Measurements from ENCODE around the gene PPM1K. TPM values are rescaled to one million over a fixed set of nuclear protein-coding genes. Genes with fewer than 3 reads are reported as not detected.

The PPM1K gene
- total RNA-seq, 1 experiment from 2014 or later = 8.9 TPM

DNA sequence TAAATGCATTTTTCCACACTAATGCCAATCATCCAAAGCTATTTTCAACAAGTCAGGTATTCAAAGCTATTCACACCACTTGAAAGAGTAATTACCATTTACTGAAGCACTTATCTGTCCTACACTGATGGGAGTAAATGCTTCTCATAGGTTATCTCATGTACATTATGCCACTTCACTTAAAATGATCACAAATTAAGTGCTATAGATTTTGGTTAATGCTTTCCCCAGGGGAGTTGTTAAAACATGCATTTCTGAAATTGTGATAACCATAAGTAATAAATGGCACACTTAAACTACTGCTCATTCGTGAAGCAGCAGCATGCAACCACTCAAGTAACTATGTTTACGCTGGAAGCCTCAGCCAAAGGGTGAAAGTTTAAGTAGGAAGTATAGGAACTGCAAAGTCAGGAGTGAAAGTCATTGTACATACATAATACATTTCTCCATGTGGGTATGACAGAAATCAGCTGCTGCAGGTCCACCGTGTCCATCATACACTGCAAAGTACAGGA lies 6.6 kb downstream of the PPM1K start:
- DNase-seq (ENCODE audit: low read depth) = no peak

DNA sequence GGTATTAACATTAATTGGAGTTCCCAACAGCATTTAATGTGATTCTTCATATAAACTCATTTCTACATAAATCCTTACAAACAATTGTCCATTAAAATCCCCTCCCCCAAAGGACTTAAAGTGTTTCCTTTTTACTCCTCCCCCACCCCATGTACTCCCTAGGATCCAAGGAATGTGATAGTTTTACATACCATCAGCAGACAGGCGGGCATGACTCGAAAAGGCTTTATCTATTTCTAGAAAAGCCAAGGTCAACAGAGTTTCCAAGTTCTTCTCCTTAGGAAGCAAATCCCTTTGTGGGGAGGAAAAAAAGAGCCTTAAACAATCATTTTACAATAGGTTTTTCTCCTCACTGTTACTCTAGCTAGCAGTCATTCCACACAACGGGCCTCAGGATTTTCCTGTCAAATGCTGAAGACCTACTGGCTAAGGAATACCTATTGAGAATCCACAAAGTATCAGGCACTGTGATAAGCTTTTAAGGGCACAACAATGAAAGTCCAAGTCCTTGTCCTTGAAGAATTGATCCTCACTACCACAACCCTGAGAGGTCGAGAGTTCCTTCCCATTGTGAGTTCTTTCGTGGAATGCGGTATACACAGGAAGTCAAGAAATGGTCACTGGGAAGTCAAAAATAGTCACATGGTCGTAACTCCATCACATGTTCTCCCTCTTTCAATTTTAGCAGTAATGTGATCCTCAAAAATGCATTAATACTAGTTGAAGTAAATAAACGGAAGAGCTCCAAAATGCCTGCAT lies 7.2 kb downstream of the PPM1K start:
- peak; percentile 7 for DNase-seq (ENCODE audit: low read depth)

DNA sequence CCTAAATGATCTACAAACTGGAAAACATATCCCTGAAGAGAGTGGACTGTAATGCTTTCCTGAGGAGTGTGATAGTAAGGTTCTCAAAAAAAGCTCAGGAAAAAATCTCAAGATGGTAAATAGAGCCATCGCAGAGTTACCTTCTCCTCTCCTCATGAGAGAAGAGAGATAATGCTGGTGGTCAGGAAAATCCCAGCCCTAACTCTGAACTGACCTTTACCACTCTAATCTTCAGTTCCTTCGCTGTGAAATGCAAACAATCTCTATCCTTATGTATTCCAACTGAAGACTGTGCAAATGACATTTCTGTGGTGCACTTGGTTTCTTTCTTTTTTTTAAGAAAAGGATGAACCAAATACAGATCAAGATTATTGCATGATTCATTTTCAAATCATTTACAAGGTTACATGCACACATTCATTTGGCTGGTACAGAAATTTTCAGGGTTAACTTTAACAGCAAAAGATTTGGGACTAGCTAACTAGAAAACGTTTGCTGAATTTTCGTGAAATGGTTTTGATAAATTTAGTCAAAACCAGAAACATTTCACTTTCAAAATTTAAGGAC lies 8.3 kb downstream of the PPM1K start:
- DNase-seq (ENCODE audit: low read depth) = peak; percentile 9

DNA sequence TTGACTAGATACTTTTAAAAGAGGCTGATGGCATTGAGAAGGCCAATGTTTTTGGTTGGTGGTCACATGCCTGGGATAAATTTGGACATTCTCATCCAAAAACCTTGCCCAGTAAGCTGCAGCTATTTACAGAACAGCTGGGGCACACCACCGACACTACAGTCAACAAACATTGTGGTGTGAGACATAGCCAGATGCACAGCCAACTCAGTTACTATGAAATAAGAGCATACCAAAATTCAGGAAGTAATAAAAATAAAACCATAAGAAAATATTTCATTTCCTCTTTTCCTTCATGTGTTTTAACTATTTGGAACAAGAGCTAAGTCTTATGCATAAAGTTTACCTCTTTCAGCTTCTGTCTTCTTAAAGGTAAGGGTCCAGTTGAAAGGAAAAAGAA lies 8.8 kb downstream of the PPM1K start:
- DNase-seq (ENCODE audit: low read depth) = peak; percentile 79

DNA sequence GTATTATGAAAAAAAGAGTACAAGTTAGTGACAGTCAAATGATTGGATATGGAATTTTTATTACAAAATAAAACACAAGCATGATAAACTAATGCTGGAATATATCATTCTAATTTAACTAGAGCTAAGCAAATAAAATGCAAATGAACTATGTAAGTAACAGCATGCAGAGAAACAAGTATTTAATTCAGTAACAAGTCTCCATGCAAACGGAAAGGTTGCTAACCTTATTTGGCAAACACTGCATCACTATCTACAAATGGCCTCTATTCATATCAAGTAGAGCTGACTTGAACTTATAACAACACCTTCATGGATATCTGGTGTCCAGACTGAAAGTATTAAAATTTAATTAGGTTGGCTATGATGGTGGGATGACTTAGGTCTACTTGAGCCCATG lies 15.4 kb downstream of the PPM1K start:
- DNase-seq (ENCODE audit: low read depth) = no peak

DNA sequence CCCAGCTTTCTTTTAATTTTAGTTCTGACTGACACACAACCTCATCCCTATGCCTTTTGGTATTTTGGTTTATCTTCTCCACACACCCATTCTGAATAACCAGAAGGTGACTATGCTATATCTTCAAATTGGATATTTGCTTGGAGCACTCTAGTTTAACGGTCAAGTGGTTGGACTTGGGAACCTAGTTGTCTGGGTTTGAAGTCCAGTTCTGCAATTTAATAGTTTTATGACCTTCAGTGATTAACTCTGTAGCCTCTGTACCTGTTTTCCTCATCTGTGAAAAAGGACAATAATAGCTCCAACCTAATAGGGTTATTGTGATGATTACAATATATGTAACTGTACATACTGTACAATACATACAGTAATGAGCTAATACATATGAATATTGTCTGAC lies 20.0 kb downstream of the PPM1K start:
- DNase-seq (ENCODE audit: low read depth) = no peak

DNA sequence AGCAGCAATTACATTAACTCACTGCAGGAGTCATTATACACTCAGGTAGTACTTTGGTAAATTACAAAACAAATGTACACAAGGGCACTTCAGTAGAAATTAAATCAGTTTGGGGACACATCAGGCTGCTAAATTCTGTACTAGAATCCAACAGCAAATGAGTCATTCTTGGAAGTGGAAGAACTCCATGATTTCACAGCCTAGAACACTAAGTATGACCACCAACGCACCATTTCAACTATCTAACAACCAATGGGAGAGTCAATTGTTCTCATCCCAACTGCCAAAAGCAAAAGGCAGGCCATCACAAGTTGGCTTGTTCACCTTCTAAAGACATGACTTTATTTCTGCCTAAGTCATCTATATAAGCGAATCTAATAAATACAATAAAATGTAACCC lies 26.6 kb downstream of the PPM1K start:
- no peak for DNase-seq (ENCODE audit: low read depth)

GRCh38 chr4:88255111-88255510 lies 29.2 kb downstream of the PPM1K start:
- no peak for DNase-seq (ENCODE audit: low read depth)

DNA sequence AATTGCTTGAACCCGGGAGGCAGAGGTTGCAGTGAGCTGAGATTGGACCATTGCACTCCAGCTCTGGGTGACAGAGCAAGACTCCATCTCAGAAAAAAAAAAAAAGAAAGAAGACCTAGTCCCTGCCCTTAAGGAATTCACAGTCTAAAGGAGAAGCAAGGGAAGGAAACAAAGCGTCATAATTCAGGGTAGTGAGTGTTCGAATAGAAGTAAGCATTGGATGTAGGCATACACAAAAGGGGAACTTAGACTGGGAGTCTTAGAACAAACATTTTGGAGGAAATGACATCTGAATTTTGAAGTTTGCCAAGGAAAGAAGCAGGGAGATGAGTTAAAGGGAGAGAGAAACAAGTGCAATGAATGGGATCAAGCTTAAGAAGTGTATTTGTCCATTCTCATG lies 32.4 kb downstream of the PPM1K start:
- no peak for DNase-seq (ENCODE audit: low read depth)

DNA sequence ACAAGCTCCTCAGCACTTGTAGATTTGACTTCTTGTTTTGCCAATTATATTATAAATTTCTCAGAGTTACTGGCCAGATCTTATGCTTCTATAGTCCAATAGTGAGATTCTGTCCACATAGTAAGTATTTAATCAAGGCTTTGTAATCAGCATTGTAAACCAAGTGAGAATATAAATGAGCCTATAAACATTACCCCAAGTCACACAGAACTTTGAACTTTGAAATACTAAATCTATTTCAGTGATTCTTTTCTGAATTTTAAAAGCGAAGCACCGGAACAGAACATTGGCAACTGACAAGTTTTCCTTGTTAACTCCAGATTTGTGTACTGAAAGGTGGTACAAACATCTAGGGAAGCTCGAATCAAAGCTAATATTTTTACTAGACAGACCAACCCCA lies 37.2 kb downstream of the PPM1K start:
- no peak for DNase-seq (ENCODE audit: low read depth)

- DNase-seq (ENCODE audit: low read depth) = no peak
Observed at GRCh38 chr4:88246600-88246999, 37.8 kb downstream of the PPM1K start.

DNA sequence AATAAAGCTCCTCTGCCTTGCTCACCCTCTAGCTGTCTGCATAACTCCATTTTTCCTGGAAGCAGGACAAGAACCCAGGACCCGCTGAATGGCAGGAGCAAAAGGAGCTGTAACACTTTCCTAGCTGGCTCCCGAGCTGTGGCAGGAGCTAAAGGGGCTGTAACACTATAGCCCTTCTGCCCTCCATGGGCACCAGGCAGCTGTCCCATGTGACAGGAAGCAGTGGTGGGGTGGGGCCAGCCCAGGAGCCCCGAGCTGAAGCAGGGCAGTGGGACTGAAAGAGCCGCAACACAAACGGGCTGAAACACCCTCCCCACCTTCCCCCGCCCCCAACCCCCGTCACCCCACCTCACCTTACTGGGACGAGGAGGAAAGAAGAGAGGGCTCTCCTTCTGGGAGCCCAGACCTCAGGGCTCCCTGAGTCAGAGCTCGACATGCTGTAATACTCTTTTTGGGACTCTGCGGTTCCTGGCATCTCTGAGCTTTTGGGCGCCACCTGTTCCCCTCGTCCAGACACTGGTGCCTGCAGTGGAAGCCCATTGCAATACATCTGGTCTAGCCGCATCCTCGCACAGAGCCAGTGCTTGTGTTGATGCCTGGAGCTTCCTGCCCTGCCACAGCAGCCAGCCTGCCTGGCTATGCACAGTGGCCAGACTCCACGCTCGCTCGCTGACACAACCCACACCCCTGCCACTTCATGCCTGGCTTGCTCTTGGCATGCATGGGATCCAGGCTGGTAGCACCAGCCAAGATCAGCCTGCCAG lies 39.4 kb downstream of the PPM1K start:
- peak; percentile 84 for DNase-seq (ENCODE audit: low read depth)

- DNase-seq (ENCODE audit: low read depth) = no peak
Observed at GRCh38 chr4:88244056-88244455, 40.3 kb downstream of the PPM1K start.

- DNase-seq (ENCODE audit: low read depth) = peak; percentile 10
Observed at GRCh38 chr4:88242144-88242543, 42.2 kb downstream of the PPM1K start.

DNA sequence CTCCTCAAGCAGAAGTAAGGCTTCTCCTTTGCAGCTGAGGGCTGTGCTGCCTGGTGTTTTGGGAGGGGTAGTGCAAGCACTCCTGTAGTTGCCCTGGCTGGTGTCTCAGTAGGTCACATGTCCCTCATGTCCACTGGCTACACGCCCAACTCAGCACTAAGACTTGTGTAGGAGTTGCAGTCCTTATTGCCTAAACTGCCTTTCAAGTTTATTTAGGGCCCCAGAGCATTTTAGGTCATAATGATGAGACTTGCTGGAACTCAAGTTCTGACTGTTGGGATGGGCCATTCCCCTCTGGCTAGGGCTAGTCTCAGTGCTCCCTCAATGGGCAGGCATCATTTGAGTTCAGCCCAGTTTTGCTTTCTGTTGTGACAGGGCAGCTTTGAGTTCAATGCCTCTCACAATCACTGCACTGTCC lies 44.1 kb downstream of the PPM1K start:
- no peak for DNase-seq (ENCODE audit: low read depth)

DNA sequence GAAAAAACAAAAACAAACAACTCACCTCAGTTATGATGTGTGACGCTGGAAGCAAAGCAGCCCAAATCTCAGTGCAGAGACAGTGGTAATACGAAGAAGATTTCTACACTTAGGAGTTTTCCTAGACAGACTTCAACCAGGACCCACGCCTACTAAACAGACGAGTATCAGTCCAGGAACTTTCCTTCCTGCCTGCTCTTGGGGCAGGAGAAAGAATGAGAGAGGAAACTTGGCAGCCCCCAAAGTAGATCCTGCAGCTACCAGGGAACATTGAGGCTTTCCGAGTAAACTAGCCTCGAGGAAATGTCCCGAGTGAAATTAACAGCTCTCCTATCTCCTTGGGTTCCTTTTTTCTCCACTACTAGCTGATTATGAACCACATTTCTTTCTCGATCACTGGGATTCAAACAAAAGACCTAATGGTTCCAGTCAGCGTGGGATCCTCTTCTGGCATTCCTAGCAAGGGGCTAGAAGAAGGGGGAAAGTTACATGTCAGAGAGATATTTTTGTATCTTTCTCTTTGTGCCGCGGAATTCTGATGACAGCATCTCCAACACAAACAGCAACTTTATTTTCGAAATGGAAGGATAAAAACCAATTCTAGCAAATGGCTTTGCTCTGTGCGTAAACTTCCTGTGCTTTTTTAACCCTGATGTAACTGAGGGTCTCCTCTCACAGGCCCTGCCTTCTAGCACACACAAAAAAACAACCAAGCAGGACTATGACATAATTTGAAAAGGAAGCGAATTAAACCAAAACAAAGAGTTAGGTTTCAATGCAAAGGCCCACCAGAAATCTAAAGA lies 53.2 kb downstream of the PPM1K start:
- peak; percentile 13 for DNase-seq (ENCODE audit: low read depth)

DNA sequence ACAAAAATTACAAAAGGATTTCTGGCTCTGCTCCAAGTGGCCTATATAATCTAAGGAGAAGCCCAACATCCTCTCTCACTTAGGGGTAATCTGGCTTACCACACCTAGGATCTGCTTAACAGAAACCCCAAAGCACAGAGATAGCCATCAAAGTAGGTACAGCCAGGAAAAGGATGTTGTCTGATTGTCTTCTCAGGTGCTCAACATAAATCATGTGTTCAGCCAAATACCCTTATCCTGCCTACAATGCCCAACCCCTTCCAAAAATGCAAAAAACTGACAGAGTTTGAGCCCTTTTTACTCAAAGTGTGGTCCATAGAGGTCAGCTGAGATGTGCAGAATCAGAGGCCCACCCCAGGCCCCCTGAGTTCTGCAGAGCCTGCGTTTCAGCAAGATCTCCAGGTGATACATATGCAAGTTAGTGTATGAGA lies 53.9 kb downstream of the PPM1K start:
- no peak for DNase-seq (ENCODE audit: low read depth)

DNA sequence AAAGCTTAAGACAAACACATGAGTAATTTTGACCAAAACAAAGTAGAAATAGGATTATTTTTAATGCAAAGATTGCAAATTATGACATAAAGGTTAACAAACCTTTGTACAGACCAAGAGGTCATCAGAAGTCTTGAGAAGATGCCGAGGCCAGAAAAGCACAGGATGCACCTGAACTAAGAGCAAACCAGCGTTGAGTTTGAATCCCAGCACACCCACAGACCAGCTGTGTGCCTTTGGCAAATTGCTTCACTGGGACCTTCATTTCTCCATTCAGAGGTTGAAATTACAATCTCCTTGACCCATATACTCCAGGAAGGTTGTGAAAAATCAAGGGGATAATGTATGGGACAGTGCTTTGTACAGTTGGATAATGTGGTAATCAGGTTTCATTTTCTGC lies 56.6 kb downstream of the PPM1K start:
- no peak for DNase-seq (ENCODE audit: low read depth)

DNA sequence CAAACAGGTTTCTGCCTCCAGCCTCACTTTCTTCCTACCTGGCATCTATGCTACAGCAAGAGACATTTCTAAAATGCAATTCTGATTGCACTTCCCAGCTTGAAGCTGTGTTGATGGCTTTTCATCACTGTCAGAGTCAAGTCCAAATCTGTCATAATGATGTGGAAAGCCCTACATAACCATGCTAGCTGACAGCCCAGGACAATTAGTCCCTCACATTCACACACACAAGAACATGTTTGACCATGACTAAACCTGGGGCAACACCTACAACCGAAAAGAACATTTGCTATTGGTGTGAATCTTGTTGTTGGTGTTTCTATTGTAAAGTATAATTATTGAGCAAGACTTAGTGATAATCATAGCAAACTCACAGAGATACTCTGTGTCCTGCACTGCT lies 58.2 kb downstream of the PPM1K start:
- no peak for DNase-seq (ENCODE audit: low read depth)

- no peak for DNase-seq (ENCODE audit: low read depth)
Observed at GRCh38 chr4:88225232-88226105, 58.9 kb downstream of the PPM1K start.

DNA sequence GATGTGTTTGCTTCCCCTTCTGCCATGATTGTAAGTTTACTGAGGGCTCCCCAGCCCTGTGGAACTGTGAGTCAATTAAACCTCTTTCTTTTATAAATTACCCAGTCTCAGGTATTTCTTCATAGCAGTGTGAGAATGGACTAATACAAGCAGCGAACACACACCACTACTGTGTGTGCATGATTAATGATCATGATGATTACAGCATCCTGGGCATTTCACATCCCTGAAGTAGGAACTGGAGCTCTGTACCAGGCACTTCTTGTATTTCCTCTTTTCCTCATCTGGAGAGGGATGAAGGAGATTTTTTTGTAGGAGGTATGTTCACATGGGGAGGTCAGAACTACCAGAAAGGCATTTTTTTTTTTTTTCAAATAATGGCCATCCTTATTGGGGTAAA lies 60.8 kb downstream of the PPM1K start:
- no peak for DNase-seq (ENCODE audit: low read depth)

Data from LHCN-M2 (cell line).